SK-N-SH (cell line): Measurements from ENCODE around the gene TRPC4. TPM values are rescaled to one million over a fixed set of nuclear protein-coding genes. Genes with fewer than 3 reads are reported as not detected.

Source experiments
- CTCF ChIA-PET: fragments of 300-600, 350-600 bp; formaldehyde crosslinking; extraction: SDS; loops from one replicate; lab custom pipeline; 2021; lab: Yijun Ruan, JAX
- POLR2A ChIA-PET: fragments of 350-600 bp; sonication (Branson Sonifier 250); formaldehyde crosslinking; extraction: SDS; loops from one replicate; lab custom pipeline; 2020; ENCODE audit warnings: antibody characterized with exemption, inconsistent platforms; lab: Yijun Ruan, JAX
- DNase-seq: peaks from one replicate; pipeline ENCODE4 v3.0.0; 2012
- H2AFZ ChIP-seq: fragments of 200-600 bp; sonication (generic); 2 replicates; pipeline ENCODE4 v1.8.1; 2016; ENCODE audit warnings: antibody characterized with exemption, mild to moderate bottlenecking, low read depth
- H3F3A ChIP-seq: fragments of 200-600 bp; sonication (generic); replicated peaks from 2 replicates; pipeline ENCODE3; 2016; ENCODE audit warnings: antibody characterized with exemption, mild to moderate bottlenecking; ENCODE audit not compliant: insufficient read depth
- H3K27ac ChIP-seq, 2 experiments: fragments of 200-500 bp in 1 of 2; fragments of 200-600 bp in 1 of 2; sonication (Bioruptor generic) in 1 of 2; sonication (generic), shearing (Covaris generic) in 1 of 2; 2 replicates each; pipeline versions ENCODE4 v1.5.1 to v1.6.1; 2014 to 2016; ENCODE audit warnings: low read depth in 2 of 2, inconsistent platforms in 1 of 2, low read length in 1 of 2, mild to moderate bottlenecking in 1 of 2, mixed read lengths in 1 of 2
- H3K27me3 ChIP-seq: fragments of 200-600 bp; sonication (generic), shearing (Covaris generic); 2 replicates; pipeline ENCODE4 v1.6.1; 2016; ENCODE audit warnings: mixed run types; ENCODE audit not compliant: insufficient read depth
- H3K36me3 ChIP-seq, 2 experiments: fragments of 200-500 bp in 1 of 2; fragments of 200-600 bp in 1 of 2; sonication (Bioruptor generic) in 1 of 2; sonication (generic) in 1 of 2; replicated peaks in 1 of 2; 2 replicates each; pipeline versions ENCODE3 to v1.5.1; 2014 to 2016; ENCODE audit warnings: low read length in 1 of 2, mild to moderate bottlenecking in 1 of 2; ENCODE audit not compliant: insufficient read depth in 2 of 2, control insufficient read depth in 1 of 2
- H3K4me1 ChIP-seq, 2 experiments: fragments of 200-500 bp in 1 of 2; fragments of 200-600 bp in 1 of 2; sonication (Bioruptor generic) in 1 of 2; sonication (generic), shearing (Covaris generic) in 1 of 2; 2 replicates each; pipeline versions ENCODE4 v1.5.1 to v1.6.1; 2014 to 2016; ENCODE audit warnings: low read depth in 1 of 2, low read length in 1 of 2, mixed run types in 1 of 2; ENCODE audit not compliant: insufficient read depth in 2 of 2, control insufficient read depth in 1 of 2
- H3K4me2 ChIP-seq: fragments of 200-600 bp; sonication (generic), shearing (Covaris generic); 2 replicates; pipeline ENCODE4 v1.6.1; 2017; ENCODE audit warnings: mixed run types
- H3K4me3 ChIP-seq, 2 experiments: fragments of 200-500 bp in 1 of 2; fragments of 200-600 bp in 1 of 2; sonication (Bioruptor generic) in 1 of 2; sonication (generic), shearing (Covaris generic) in 1 of 2; 2 replicates each; pipeline versions ENCODE4 v1.5.1 to v1.8.1; 2014 to 2016; ENCODE audit warnings: low read depth in 2 of 2, inconsistent platforms in 1 of 2, low read length in 1 of 2, mild to moderate bottlenecking in 1 of 2, mixed read lengths in 1 of 2, moderate library complexity in 1 of 2
- H3K79me2 ChIP-seq: fragments of 200-600 bp; sonication (generic); 2 replicates; pipeline ENCODE4 v1.8.1; 2017; ENCODE audit warnings: mild to moderate bottlenecking; ENCODE audit not compliant: insufficient read depth
- H3K9ac ChIP-seq: fragments of 200-600 bp; sonication (generic); 2 replicates; pipeline ENCODE4 v1.6.1; 2017; ENCODE audit warnings: mixed run types
- H3K9me2 ChIP-seq: fragments of 200-600 bp; sonication (generic); 2 replicates; pipeline ENCODE4 v1.6.1; 2017; ENCODE audit warnings: mixed run types
- H3K9me3 ChIP-seq: fragments of 200-600 bp; sonication (generic); 2 replicates; pipeline ENCODE4 v1.6.1; 2017; ENCODE audit warnings: mixed run types, mild to moderate bottlenecking, moderate library complexity
- H4K20me1 ChIP-seq: fragments of 200-600 bp; sonication (generic); 2 replicates; pipeline ENCODE4 v1.6.1; 2017; ENCODE audit warnings: mild to moderate bottlenecking, mixed run types; ENCODE audit not compliant: insufficient read depth
- ELF1 ChIP-seq: IDR thresholded peaks from 2 replicates; pipeline ENCODE4 v1.4.0; 2012
- EP300 ChIP-seq, 2 experiments: IDR thresholded peaks; 2 replicates each; pipeline versions ENCODE4 v1.4.0 to v1.6.1; 2012; ENCODE audit warnings: borderline replicate concordance in 1 of 2, low read depth in 1 of 2, low read length in 1 of 2
- EZH2phosphoT487 ChIP-seq: fragments of 200-600 bp; sonication (generic); IDR thresholded peaks from 2 replicates; pipeline ENCODE4 v1.6.1; 2017; ENCODE audit warnings: low read depth, mixed run types, mild to moderate bottlenecking, antibody characterized with exemption, moderate library complexity, borderline replicate concordance
- FOXJ3 ChIP-seq: sonication (generic); formaldehyde crosslinking; IDR thresholded peaks from 2 replicates; pipeline ENCODE4 v1.5.1; 2020; ENCODE audit warnings: mild to moderate bottlenecking, missing genetic modification reagents
- GATA2 ChIP-seq: sonication (generic); formaldehyde crosslinking; IDR thresholded peaks from 2 replicates; pipeline ENCODE4 v1.5.0; 2020; ENCODE audit warnings: mild to moderate bottlenecking, missing genetic modification reagents
- NFIC ChIP-seq: IDR thresholded peaks from 2 replicates; pipeline ENCODE4 v1.4.0; 2012; ENCODE audit warnings: borderline replicate concordance
- POLR2AphosphoS5 ChIP-seq: IDR thresholded peaks from 2 replicates; pipeline ENCODE4 v1.6.1; 2012; ENCODE audit warnings: low read depth, low read length
- RAD21 ChIP-seq: IDR thresholded peaks from 2 replicates; pipeline ENCODE4 v1.6.1; 2012; ENCODE audit warnings: mild to moderate bottlenecking, low read length
- SIN3A ChIP-seq: IDR thresholded peaks from 2 replicates; pipeline ENCODE4 v1.6.1; 2012; ENCODE audit warnings: low read depth, mild to moderate bottlenecking, low read length, moderate library complexity, borderline replicate concordance
- TCF12 ChIP-seq: IDR thresholded peaks from 2 replicates; pipeline ENCODE4 v1.4.0; 2012
- YY1 ChIP-seq: IDR thresholded peaks from 2 replicates; pipeline ENCODE4 v1.4.0; 2012; ENCODE audit warnings: low read depth, mild to moderate bottlenecking
- WGBS: methylation state at CpG from one replicate; pipeline ENCODE4 v1.1.6; 2017; ENCODE audit warnings: low lambda C conversion rate; 5-methylcytosine and 5-hydroxymethylcytosine counted together
- polyA plus RNA-seq, 3 experiments: library from polyadenylated mRNA; depleted of rRNA; stranded (reverse); fragments of >200 nt; gene quantifications; 2 replicates each; pipeline ENCODE4 v1.2.3, GENCODE V29; 2012
- TF ChIP-seq, protein P1 (sequence below): IDR thresholded peaks from 2 replicates; pipeline ENCODE4 v1.6.1; 2012; ENCODE audit warnings: mild to moderate bottlenecking, low read depth, low read length, moderate library complexity
- TF ChIP-seq, protein P2 (sequence below): IDR thresholded peaks from 2 replicates; pipeline ENCODE4 v1.4.0; 2012; ENCODE audit warnings: low read depth
- TF ChIP-seq, protein P3 (sequence below): fragments of 150-350 bp; IDR thresholded peaks from 2 replicates; pipeline ENCODE4 v1.6.1; 2016; ENCODE audit warnings: mild to moderate bottlenecking, low read depth, low read length
- TF ChIP-seq, protein P4 (sequence below): IDR thresholded peaks from 2 replicates; pipeline ENCODE4 v1.4.0; 2012; ENCODE audit warnings: low read depth, borderline replicate concordance

Gene TRPC4
- polyA plus RNA-seq, 1 of the 3 experiments (the other 2 are of a cell fraction), result not detected

DNA sequence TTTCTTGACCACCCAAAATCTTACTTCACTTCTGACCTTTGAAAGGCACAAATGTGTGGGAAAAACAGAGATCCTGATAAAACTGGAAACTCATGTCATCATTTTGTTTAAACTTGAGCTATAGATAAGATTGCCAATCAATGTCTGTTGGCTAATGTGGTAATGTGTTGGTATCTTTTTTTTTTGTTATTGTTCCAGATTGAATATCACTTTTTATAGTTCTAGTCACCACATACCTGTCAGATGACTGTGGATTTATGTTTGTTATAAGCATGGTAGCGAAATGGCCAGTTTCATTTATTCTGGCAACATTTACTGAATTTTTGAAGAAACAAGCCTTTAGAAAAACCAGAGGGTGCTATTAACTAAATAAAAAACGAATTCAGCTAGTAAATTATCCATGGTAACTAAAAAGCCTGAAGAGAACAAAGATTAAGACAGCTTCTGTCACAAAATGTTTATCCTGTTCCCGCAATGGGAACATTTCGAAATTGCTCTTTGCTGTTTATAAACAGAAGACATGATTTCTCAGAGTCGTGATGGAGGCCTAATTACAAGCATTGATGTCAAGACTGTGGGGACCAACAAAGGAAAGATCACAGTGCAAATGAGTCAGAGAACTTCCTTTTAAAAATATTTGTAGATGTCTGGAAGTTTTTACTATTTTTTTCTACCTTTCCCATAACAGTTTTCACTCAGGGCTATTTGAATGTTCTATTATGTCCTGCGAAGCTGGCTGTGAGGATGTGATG, 188.1 kb downstream of the TRPC4 start:
- Histone ChIP-seq H4K20me1 (no peaks in the 10 kb centered on the region), H3K4me3 (no peak overlapping the region), H3K27me3 (no peaks in the 10 kb centered on the region; the same call in 1 of the 2 replicates), H3K9me2 (no peaks in the 10 kb centered on the region), H3K4me2 (no peak overlapping the region), H3K9ac (no peak overlapping the region; the same call in 1 of the 2 replicates), H3K9me3 (no peaks in the 10 kb centered on the region), H3F3A (no peaks in the 10 kb centered on the region), H3K4me1 (0 out of 4 replicates have a peak, but pooled peaks cover 0 to 8% of the 10 kb centered on the region in 2 experiments), H3K36me3 (no peaks in the 10 kb centered on the region), H3K27ac (peak overlapping the region in 1 of 2 experiments; percentile 47; a peak in 2 of 4 replicates), H3K79me2 (no peaks in the 10 kb centered on the region), H2AFZ (peak overlapping the region; percentile 30)
- WGBS, result 22% methylated on average over 6 of the region's 6 CpGs
- CTCF ChIA-PET, result no interaction called here
- no peak for TF ChIP-seq TCF12
- TF ChIP-seq GATA2 (CRISPR knock-in tag), result no peak
- TF ChIP-seq, protein P1, sequence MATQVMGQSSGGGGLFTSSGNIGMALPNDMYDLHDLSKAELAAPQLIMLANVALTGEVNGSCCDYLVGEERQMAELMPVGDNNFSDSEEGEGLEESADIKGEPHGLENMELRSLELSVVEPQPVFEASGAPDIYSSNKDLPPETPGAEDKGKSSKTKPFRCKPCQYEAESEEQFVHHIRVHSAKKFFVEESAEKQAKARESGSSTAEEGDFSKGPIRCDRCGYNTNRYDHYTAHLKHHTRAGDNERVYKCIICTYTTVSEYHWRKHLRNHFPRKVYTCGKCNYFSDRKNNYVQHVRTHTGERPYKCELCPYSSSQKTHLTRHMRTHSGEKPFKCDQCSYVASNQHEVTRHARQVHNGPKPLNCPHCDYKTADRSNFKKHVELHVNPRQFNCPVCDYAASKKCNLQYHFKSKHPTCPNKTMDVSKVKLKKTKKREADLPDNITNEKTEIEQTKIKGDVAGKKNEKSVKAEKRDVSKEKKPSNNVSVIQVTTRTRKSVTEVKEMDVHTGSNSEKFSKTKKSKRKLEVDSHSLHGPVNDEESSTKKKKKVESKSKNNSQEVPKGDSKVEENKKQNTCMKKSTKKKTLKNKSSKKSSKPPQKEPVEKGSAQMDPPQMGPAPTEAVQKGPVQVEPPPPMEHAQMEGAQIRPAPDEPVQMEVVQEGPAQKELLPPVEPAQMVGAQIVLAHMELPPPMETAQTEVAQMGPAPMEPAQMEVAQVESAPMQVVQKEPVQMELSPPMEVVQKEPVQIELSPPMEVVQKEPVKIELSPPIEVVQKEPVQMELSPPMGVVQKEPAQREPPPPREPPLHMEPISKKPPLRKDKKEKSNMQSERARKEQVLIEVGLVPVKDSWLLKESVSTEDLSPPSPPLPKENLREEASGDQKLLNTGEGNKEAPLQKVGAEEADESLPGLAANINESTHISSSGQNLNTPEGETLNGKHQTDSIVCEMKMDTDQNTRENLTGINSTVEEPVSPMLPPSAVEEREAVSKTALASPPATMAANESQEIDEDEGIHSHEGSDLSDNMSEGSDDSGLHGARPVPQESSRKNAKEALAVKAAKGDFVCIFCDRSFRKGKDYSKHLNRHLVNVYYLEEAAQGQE, result no peak
- TF ChIP-seq ELF1, result no peak
- no peak for TF ChIP-seq EZH2phosphoT487
- TF ChIP-seq SIN3A, result no peak
- TF ChIP-seq YY1, result no peak
- TF ChIP-seq RAD21, result no peak
- TF ChIP-seq, protein P2, sequence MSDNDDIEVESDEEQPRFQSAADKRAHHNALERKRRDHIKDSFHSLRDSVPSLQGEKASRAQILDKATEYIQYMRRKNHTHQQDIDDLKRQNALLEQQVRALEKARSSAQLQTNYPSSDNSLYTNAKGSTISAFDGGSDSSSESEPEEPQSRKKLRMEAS, result no peak
- no peak for TF ChIP-seq POLR2AphosphoS5
- TF ChIP-seq NFIC, result no peak
- no peak for TF ChIP-seq EP300 (IDR thresholded peaks at IDR 0.05; ENCODE audit: borderline replicate concordance in 1 of 2, low read depth in 1 of 2, low read length in 1 of 2)
- TF ChIP-seq, protein P3, sequence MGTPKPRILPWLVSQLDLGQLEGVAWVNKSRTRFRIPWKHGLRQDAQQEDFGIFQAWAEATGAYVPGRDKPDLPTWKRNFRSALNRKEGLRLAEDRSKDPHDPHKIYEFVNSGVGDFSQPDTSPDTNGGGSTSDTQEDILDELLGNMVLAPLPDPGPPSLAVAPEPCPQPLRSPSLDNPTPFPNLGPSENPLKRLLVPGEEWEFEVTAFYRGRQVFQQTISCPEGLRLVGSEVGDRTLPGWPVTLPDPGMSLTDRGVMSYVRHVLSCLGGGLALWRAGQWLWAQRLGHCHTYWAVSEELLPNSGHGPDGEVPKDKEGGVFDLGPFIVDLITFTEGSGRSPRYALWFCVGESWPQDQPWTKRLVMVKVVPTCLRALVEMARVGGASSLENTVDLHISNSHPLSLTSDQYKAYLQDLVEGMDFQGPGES, result no peak
- no peak for TF ChIP-seq FOXJ3 (CRISPR knock-in tag)
- TF ChIP-seq, protein P4, sequence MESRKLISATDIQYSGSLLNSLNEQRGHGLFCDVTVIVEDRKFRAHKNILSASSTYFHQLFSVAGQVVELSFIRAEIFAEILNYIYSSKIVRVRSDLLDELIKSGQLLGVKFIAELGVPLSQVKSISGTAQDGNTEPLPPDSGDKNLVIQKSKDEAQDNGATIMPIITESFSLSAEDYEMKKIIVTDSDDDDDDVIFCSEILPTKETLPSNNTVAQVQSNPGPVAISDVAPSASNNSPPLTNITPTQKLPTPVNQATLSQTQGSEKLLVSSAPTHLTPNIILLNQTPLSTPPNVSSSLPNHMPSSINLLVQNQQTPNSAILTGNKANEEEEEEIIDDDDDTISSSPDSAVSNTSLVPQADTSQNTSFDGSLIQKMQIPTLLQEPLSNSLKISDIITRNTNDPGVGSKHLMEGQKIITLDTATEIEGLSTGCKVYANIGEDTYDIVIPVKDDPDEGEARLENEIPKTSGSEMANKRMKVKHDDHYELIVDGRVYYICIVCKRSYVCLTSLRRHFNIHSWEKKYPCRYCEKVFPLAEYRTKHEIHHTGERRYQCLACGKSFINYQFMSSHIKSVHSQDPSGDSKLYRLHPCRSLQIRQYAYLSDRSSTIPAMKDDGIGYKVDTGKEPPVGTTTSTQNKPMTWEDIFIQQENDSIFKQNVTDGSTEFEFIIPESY, result no peak
- POLR2A ChIA-PET, result no interaction called here
- DNase-seq, result no peak
